HEK293 (cell line): ENCODE measurements around the gene GPR157.

Source experiments
- MEIS1 ChIP-seq: sonication (generic); formaldehyde crosslinking; IDR thresholded peaks from 2 replicates; pipeline ENCODE4 v1.8.1; 2022; ENCODE audit warnings: missing genetic modification reagents, mild to moderate bottlenecking, borderline replicate concordance
- SP2 ChIP-seq: fragments of 450-650 bp; formaldehyde crosslinking; IDR thresholded peaks from 2 replicates; pipeline ENCODE4 v1.5.1; 2016; ENCODE audit warnings: missing biosample characterization, missing genetic modification characterization
- ZNF146 ChIP-seq: fragments of 450-650 bp; formaldehyde crosslinking; IDR thresholded peaks from 2 replicates; pipeline ENCODE4 v1.5.1; 2016; ENCODE audit warnings: missing biosample characterization, missing genetic modification characterization
- ZNF24 ChIP-seq: fragments of 450-650 bp; formaldehyde crosslinking; IDR thresholded peaks from 2 replicates; pipeline ENCODE4 v1.5.1; 2016; ENCODE audit warnings: missing biosample characterization, missing genetic modification characterization
- TF ChIP-seq, protein P1 (sequence below): fragments of 450-650 bp; formaldehyde crosslinking; IDR thresholded peaks from 2 replicates; pipeline ENCODE4 v1.5.1; 2016; ENCODE audit warnings: missing biosample characterization, missing genetic modification characterization

DNA sequence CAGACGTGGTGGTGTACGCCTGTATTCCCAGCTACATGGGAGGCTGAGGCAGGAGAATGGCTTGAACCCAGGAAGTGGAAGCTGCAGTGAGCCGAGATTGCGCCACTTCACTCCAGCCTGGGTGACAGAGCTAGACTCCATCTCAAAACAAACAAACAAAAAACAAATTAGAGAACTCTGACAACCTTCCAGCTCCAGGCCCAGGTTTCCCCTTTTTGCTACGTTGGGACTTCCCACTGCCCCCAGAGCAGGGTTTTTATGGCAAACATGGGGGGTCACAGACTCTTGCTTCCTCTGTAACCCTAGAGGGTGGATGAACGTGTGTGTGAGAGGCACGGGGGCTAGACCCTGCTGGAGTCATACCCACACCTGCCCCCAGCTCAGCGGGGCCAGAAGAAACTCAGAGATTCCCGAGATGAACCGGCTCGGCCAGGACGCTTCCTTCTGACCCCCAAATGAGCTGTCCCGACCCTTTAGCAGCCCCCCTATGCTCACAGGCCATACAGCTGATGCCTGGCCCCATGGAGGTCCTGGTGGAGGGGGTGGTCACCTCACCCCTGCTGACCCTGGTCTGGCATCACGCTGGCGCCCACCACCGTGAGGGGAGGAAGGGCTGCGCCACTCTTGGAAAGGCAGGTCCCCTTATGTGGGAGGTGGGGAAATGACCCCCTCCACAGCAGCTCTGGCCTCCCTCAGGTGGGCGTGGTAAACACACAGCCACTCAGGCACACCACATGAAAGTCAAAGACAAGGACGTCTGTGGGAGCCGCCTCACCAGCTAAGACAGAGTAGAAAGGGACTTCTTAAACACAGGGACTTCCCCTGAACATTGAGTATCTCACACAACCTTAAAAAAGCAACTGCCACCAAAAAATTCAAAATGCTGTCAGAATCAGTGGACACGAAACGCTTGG lies 7.1 kb downstream of the GPR157 start:
- TF ChIP-seq, protein P1, sequence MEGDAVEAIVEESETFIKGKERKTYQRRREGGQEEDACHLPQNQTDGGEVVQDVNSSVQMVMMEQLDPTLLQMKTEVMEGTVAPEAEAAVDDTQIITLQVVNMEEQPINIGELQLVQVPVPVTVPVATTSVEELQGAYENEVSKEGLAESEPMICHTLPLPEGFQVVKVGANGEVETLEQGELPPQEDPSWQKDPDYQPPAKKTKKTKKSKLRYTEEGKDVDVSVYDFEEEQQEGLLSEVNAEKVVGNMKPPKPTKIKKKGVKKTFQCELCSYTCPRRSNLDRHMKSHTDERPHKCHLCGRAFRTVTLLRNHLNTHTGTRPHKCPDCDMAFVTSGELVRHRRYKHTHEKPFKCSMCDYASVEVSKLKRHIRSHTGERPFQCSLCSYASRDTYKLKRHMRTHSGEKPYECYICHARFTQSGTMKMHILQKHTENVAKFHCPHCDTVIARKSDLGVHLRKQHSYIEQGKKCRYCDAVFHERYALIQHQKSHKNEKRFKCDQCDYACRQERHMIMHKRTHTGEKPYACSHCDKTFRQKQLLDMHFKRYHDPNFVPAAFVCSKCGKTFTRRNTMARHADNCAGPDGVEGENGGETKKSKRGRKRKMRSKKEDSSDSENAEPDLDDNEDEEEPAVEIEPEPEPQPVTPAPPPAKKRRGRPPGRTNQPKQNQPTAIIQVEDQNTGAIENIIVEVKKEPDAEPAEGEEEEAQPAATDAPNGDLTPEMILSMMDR (tag by site-specific recombination): no peak
- TF ChIP-seq MEIS1 (CRISPR knock-in tag): no peak
- no peak for TF ChIP-seq ZNF146 (tag by site-specific recombination)
- TF ChIP-seq SP2 (tag by site-specific recombination): no peak
- TF ChIP-seq ZNF24: no peak
